WTC11 (cell line): ENCODE data around the gene SALL1. TPM values are rescaled to one million over a fixed set of nuclear protein-coding genes. Genes with fewer than 3 reads are reported as not detected.
A peak's percentile ranks its signal among the peaks of the same experiment; 100 is the strongest.

Source experiments
- ATAC-seq: fragments of 200-7000 bp; cut with Tn5 transposase; 2 replicates; pipeline ENCODE4 v1.10.0; 2021; ENCODE audit warnings: mild to moderate bottlenecking, moderate library complexity
- CTCF ChIA-PET: fragments of 300-600 bp; sonication (Branson Sonifier 250); formaldehyde crosslinking; loops from one replicate; lab custom pipeline; 2021; ENCODE audit warnings: antibody characterized with exemption; lab: Charles Lee
- POLR2A ChIA-PET: fragments of 350-600 bp; sonication (Branson Sonifier 250); formaldehyde crosslinking; loops from one replicate; lab custom pipeline; 2021; ENCODE audit warnings: antibody characterized with exemption; lab: Charles Lee
- DNase-seq: peaks from one replicate; pipeline ENCODE4 v3.0.0; 2021; ENCODE audit warnings: low spot score
- H3K27ac Mint-ChIP-seq: 2 replicates; pipeline ENCODE4 v1.8.0; 2021; ENCODE audit warnings: mixed read lengths
- H3K27me3 Mint-ChIP-seq: 2 replicates; pipeline ENCODE4 v1.8.0; 2021; ENCODE audit warnings: low read depth, mild to moderate bottlenecking, moderate library complexity, mixed read lengths
- H3K36me3 Mint-ChIP-seq: 2 replicates; pipeline ENCODE4 v1.8.0; 2021; ENCODE audit warnings: mixed read lengths
- H3K4me1 Mint-ChIP-seq: 2 replicates; pipeline ENCODE4 v1.8.0; 2022; ENCODE audit warnings: mixed read lengths
- H3K4me3 Mint-ChIP-seq: 2 replicates; pipeline ENCODE4 v1.8.0; 2021; ENCODE audit warnings: mild to moderate bottlenecking, moderate library complexity, mixed read lengths
- H3K9me3 Mint-ChIP-seq: 2 replicates; pipeline ENCODE4 v1.8.0; 2021; ENCODE audit warnings: mixed read lengths
- AFF4 ChIP-seq: sonication (generic); formaldehyde crosslinking; IDR thresholded peaks from 2 replicates; pipeline ENCODE4 v1.8.1; 2023; ENCODE audit warnings: mild to moderate bottlenecking, missing genetic modification reagents, borderline replicate concordance
- E2F1 ChIP-seq: sonication (generic); formaldehyde crosslinking; IDR thresholded peaks from 2 replicates; pipeline ENCODE4 v1.8.0; 2022; ENCODE audit warnings: mild to moderate bottlenecking, missing genetic modification reagents
- ERG ChIP-seq: fragments of 250-450 bp; sonication (Bioruptor Pico); IDR thresholded peaks from 2 replicates; pipeline ENCODE4 v1.8.0; 2021; ENCODE audit warnings: mild to moderate bottlenecking
- FOXP1 ChIP-seq: sonication (generic); formaldehyde crosslinking; IDR thresholded peaks from 2 replicates; pipeline ENCODE4 v1.8.0; 2022; ENCODE audit warnings: missing genetic modification reagents, mild to moderate bottlenecking, moderate library complexity, borderline replicate concordance
- GABPB1 ChIP-seq: sonication (generic); formaldehyde crosslinking; IDR thresholded peaks from 2 replicates; pipeline ENCODE4 v1.8.1; 2023; ENCODE audit warnings: mild to moderate bottlenecking, missing genetic modification reagents
- NR3C1 ChIP-seq: sonication (generic); formaldehyde crosslinking; conservative IDR thresholded peaks from 2 replicates; pipeline ENCODE4 v1.8.1; 2023; ENCODE audit warnings: low read depth, mild to moderate bottlenecking, missing genetic modification reagents
- SMAD4 ChIP-seq: sonication (generic); formaldehyde crosslinking; IDR thresholded peaks from 2 replicates; pipeline ENCODE4 v1.8.0; 2022; ENCODE audit warnings: mild to moderate bottlenecking, missing genetic modification reagents
- TEAD4 ChIP-seq: sonication (generic); formaldehyde crosslinking; IDR thresholded peaks from 2 replicates; pipeline ENCODE4 v1.8.0; 2022; ENCODE audit warnings: mild to moderate bottlenecking, missing genetic modification reagents
- USF1 ChIP-seq: sonication (generic); formaldehyde crosslinking; IDR thresholded peaks from 2 replicates; pipeline ENCODE4 v1.8.0; 2022; ENCODE audit warnings: mild to moderate bottlenecking, missing genetic modification reagents
- ZBTB21 ChIP-seq: sonication (generic); formaldehyde crosslinking; IDR thresholded peaks from 2 replicates; pipeline ENCODE4 v1.8.1; 2023; ENCODE audit warnings: mild to moderate bottlenecking, missing genetic modification reagents, borderline replicate concordance
- ZMAT4 ChIP-seq: fragments of 250-450 bp; sonication (Bioruptor Pico); IDR thresholded peaks from 2 replicates; pipeline ENCODE4 v1.9.0; 2021; ENCODE audit warnings: mild to moderate bottlenecking
- ZNF219 ChIP-seq: sonication (generic); formaldehyde crosslinking; IDR thresholded peaks from 2 replicates; pipeline ENCODE4 v1.8.0; 2023; ENCODE audit warnings: missing genetic modification reagents, mild to moderate bottlenecking, borderline replicate concordance
- ZNF232 ChIP-seq: sonication (generic); formaldehyde crosslinking; IDR thresholded peaks from 2 replicates; pipeline ENCODE4 v1.8.0; 2022; ENCODE audit warnings: mild to moderate bottlenecking, missing genetic modification reagents
- ZNF263 ChIP-seq: sonication (generic); formaldehyde crosslinking; IDR thresholded peaks from 2 replicates; pipeline ENCODE4 v1.8.1; 2022; ENCODE audit warnings: low read depth, mild to moderate bottlenecking, moderate library complexity, missing genetic modification reagents
- ZNF416 ChIP-seq: fragments of 250-450 bp; sonication (Bioruptor Pico); IDR thresholded peaks from 2 replicates; pipeline ENCODE4 v1.9.0; 2021; ENCODE audit warnings: mild to moderate bottlenecking, inconsistent platforms
- ZSCAN18 ChIP-seq: fragments of 250-450 bp; sonication (Bioruptor Pico); IDR thresholded peaks from 2 replicates; pipeline ENCODE4 v2.1.2; 2022; ENCODE audit warnings: mild to moderate bottlenecking, moderate library complexity
- total RNA-seq: library from RNA; stranded (reverse); gene quantifications from 3 replicates; pipeline ENCODE4 v1.2.3, GENCODE V29; 2021

Gene SALL1
- total RNA-seq, 1 experiment from 2014 or later, result 63.9 TPM

- Mint-ChIP-seq H3K27ac (no peak overlapping the region), H3K27me3 (no peaks in the 10 kb centered on the region), H3K4me1 (peaks cover 42% of the 10 kb centered on the region), H3K36me3 (peaks cover 14% of the 10 kb centered on the region), H3K4me3 (peak overlapping the region; percentile 53), H3K9me3 (no peaks in the 10 kb centered on the region)
- DNase-seq (no peak), ATAC-seq (no peak)
- TF ChIP-seq SMAD4 (CRISPR knock-in tag) (no peak), GABPB1 (CRISPR knock-in tag) (no peak), USF1 (CRISPR knock-in tag) (no peak), TEAD4 (CRISPR knock-in tag) (no peak), AFF4 (CRISPR knock-in tag) (no peak), ZNF232 (CRISPR knock-in tag) (no peak), ZNF219 (no peak), ZBTB21 (CRISPR knock-in tag) (no peak), ZSCAN18 (CRISPR knock-in tag) (no peak), NR3C1 (CRISPR knock-in tag) (no peak), FOXP1 (CRISPR knock-in tag) (no peak), ZMAT4 (CRISPR knock-in tag) (no peak), ERG (CRISPR knock-in tag) (no peak), E2F1 (CRISPR knock-in tag) (no peak), ZNF416 (CRISPR knock-in tag) (no peak), ZNF263 (CRISPR knock-in tag) (no peak)
- CTCF ChIA-PET, result interaction anchor here (0.7 to 1.4 kb wide), 11 partner anchors 10 to 1922 kb away, joined by 3 to 7 read pairs (median 4); partner anchors contain the start of gene CHD9
- POLR2A ChIA-PET, result interaction anchor here (0.6 to 1.1 kb wide), 4 partner anchors 10 to 623 kb away, joined by 3 to 6 read pairs (median 3); no protein-coding TSS in a partner anchor
Measured at GRCh38 chr16:51132490-51133115, 18.5 kb downstream of the SALL1 start.
